HG03521 (cell line): ENCODE data around the gene THRB.
"Not testable (repeated sequence)": the region's sequence is repeated elsewhere in the genome, so short reads cannot be mapped to it uniquely, and the experiment has no call there.

ENCODE experiments used
- ATAC-seq: cut with Tn5 transposase; IDR thresholded peaks from one replicate; pipeline ENCODE4 v1.9.1; 2021; ENCODE audit warnings: mild to moderate bottlenecking, moderate library complexity; ENCODE audit not compliant: unreplicated experiment

Gene THRB

DNA sequence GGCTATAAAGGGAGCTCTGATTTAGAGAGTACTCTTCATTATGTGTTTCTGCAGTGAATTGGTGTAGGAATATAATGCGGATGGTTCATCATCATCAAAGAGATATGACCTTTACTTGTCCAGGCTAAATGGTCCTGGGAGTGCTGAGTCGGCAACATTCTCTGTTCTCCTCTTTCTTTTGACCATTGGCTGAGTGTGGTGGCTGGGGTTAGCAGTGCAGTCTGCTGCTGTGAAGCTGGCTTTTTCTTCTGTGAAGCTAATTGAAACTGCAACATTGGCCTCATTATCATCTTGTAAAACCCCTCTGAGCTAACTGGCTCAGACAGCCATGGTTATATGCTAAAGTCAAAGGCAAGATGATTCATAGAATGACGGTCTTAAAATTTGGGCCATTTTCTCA lies 83.8 kb downstream of the THRB start:
- no peak for ATAC-seq

DNA sequence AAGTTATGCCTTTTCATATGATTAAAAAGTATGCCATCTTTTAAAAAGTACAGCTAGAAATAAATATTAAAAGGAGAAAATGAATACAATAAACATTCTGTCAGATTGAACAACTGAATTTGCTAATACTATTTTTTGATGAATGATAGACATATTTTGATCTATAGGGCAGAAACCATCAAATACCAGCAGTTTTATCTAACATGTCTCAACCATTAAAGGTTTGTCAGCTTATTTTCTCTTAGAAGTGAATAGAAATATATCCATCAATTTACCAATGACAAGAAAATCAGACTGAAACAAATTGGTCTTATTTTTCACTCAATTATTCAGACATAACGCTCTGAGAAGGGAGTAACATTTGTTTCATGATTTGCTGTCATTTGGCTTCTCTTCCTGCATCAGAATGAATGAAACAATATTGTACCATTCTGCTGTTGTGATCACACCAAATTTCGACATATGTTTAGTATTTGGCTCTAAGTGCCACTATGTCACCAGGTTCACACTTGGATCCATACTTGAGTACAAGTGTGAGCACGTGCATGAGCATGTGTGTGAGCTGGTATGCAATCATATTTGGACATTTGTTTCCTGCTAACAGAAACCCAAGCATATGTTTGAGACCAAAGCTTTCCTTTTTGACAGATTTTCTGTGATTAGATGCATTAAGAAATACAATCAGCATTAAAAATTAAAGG lies 86.5 kb downstream of the THRB start:
- ATAC-seq, result no peak

DNA sequence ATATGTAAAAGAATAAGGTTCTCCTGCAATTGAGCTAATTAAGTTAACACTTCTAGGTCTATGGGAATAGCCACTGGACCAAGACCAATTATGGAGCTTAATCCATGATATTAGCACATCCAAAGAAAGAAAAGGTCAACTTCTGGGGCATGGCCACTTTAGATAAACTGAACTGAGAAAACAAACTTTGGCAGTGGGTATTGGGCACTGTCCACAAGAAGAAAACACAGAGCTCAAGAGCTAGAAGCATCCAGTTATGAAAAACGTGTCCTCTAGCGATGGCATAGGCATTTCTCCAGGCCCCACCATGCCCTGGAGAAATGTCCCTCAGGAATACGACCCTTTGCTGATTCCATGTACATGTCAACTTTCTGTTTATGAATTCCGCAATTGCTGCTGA lies 87.8 kb downstream of the THRB start:
- no peak for ATAC-seq

DNA sequence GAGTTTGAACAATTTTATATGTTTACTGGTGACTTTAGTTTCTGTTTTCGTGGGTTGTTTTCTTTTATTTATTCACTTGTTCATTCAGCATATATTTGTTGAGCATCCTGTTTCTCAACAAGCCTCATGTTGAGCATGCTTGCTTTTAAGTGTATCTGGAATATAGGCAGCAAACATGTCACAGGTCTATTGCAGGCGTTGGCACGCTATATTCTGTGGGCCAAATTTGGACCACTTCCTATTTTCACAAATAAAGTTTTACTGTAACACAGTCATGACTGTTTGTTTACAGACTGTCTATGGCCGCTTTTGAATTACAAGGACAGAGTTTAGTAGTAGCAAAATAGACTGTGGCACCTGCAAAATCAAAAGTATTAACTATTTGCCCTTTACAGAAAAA lies 89.6 kb downstream of the THRB start:
- ATAC-seq, result no peak

DNA sequence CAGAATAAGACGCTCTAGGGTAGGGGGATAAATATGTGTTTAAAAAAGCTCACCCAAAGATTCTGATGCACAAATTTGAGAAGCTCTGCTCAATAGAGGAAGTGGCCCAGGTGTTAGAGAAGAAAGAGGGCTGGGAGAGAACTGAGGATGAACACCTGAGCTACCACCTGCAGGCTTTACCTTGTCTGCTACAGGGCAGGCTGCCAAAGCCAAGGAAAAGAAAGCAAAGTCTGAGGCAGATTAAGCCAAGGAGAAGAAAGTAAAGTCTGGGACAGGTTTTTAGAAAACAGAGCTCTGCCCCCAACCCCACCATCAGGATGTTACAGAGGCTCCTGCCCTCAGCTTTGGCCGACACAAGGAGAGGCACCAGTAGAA lies 92.9 kb downstream of the THRB start:
- no peak for ATAC-seq

DNA sequence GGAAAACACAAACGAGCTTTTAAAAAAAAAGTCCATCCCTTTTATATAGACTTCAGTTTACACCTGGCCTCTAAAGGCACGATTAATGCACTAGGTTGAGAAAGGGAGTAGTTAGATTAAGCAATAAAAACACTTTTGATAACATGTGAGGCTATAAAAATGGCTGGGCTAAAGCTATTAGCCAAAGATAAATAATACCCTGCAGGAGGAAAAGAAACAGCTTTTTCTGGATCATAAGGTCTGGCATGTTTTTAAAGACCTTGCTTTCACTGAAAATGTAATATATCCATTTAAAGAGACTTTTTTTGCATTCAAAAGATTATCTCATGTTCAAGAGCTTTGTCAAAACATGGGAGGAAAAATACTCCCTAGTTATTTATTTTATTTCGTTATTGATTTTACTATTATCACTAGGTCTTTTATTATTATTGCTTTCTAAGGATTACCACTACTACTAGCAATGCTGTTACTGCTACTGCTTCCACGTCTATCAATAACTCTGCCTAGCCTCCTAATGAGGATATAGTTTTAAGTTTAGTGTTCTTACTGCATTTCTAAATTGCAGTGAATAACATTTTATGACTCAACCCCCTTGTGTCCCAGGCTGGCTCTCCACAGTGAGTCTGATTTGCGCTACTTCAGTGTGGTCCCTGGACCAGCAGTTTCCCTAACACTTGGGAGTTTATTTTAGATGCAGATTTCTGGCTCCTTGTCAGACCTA lies 93.4 kb downstream of the THRB start:
- no peak for ATAC-seq

DNA sequence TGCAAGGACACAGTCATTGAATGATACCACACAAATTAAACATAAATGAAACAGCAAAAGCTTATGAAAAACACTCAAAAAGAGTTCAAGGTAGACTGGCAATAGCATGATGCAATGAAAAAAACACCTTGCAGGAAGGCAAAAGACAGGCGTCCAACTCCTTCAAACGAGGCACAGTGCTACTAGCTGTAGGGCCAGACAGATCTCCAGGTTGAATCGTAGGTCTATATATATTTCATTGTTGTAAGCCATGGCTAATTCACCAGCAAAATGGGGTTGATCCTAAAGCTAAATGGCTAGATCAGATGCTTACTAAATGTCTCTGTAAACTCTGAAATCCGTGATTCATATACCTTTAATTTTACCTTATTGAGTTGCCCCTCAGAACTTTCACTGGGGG lies 94.2 kb downstream of the THRB start:
- no peak for ATAC-seq

DNA sequence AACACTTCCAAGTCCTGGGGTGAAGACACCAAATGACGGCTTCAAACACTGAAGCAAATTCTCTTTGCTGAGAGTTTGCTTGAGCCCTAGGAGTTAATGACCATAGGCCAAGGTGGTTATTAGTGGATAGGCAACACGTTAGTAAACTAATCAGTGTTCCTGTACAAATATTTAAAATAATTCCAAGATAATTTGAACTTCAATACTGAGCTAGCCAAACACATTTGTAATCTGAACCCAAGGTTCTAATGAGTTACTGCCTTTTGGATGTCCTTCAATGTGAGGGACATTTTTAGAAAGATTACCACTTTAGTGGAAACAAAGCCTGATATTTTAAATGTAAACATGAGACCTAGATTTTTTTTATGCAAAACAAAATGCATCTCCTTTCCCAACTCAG lies 94.6 kb downstream of the THRB start:
- no peak for ATAC-seq

DNA sequence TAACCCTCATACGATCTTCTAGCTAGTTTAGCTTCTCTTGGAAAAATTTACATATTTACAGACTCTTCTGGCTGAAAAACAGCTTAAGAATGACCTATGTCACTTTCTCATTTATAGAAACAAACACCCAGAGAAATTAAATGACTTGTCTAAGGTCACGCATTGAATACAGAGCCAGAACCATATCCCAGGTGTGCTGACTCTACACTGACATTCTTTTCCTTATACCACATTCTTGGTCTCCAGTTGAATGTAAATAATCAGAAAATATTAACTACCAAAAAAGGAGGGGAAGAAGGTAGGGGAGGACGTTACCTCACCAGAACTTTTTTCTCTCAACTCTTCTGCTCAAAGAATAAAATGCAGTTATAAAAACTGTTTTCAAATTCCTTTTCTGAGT lies 95.0 kb downstream of the THRB start:
- ATAC-seq, result no peak

DNA sequence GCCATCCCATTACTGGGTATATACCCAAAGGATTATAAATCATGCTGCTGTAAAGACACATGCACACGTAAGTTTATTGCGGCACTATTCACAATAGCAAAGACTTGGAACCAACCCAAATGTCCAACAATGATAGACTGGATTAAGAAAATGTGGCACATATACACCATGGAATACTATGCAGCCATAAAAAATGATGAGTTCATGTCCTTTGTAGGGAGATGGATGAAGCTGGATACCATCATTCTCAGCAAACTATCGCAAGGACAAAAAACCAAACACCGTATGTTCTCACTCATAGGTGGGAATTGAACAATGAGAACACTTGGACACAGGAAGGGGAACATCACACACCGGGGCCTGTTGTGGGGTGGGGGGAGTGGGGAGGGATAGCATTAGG lies 95.9 kb downstream of the THRB start:
- not testable (repeated sequence) for ATAC-seq

DNA sequence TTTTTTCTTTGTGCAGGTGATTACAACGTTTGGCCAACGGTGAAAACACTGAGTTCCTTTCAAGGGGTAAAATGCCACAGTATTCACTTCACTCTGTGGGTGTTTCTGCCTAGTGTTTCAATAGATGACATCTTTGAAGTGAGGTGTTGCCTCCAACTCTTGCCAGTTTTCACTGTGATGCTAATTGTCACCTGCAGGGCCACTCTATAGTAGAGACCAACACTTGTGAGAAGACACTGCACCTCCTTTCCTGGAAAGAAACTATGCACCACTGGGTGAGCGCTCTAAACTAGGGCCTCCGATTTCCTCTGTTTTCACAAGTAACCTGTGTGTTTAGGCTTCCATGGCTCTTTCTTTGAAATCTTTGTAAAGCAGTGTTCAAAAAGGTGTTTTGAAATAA lies 98.3 kb downstream of the THRB start:
- no peak for ATAC-seq

DNA sequence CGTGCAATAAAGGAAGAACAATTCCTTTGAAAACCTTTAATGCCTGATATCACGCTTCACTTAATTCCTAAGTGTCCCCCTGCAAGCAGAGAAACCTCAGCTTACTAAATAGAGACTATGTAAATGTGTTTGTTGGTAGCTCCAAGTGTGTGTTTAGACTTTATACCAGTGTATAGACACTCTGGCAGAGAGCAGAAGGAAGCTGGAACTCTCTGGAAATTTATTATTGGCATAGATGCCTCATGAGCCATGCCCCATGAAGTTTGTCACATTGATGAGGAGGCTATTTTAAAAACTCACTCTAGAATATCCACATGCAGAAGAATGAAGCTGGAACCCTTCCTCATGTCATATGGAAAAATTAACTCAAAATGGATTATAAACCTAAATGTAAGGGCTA lies 99.9 kb downstream of the THRB start:
- ATAC-seq, result no peak

DNA sequence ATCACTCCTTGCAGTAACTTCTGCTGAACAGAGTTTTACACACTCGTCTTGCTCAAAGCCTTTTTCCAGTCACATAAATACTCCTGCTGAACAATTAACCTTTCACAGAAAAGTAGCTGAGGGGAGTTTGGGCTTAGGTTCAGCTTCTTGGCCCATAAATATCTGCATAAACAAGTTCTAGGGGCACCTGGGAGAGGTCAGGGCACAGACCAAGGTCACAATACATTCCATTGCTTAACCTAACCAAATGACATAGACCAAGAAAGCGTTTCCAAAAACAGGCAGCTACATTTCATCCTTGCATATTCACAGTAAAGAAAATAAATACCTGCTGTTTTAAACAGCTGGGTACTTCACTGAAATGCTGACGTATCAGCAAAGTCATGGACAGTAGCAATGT lies 101.3 kb downstream of the THRB start:
- no peak for ATAC-seq

DNA sequence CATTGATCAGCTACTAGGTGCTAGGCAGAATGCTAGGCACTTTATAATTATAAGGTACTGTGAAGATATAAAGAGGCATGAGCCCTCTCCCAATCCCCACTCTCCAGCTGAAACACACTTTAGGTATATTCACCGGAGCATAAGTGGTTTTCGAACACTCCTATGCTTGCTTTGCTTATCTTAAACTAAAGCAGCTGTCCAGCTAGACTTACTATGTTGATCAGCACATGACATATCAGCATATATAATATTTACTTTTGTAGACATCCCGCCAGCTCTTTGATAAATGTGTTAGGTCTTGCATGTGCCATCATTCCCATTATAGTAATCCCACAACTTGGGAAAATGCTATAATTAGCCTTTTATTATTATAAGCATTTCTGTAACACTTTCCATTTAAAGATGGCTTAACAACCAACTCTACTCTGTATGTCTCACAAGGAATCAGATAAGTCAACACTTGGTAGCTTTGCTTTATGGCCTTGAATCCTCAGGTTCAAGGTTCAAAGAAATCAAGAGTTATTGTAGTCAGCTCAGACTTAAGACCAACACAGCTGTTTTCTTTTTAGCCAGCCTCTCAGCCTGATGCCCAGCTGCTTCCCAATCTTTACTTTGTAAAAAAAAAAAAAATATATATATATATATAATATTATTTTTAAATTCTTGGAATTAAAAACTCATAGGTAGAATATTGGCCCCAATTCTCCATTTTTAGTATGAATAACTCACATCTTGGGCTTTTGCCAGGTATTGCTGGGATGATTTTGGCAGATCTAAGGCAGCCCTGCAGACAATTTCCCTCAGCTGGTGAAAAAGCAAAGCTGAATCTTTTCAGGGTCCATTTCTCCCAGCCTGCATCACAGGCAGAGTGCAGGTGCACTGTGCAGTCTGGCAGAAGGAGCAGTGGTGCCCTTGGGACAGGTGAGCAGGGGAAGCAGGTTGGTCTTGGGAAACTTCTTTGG lies 104.2 kb downstream of the THRB start:
- ATAC-seq, result no peak

DNA sequence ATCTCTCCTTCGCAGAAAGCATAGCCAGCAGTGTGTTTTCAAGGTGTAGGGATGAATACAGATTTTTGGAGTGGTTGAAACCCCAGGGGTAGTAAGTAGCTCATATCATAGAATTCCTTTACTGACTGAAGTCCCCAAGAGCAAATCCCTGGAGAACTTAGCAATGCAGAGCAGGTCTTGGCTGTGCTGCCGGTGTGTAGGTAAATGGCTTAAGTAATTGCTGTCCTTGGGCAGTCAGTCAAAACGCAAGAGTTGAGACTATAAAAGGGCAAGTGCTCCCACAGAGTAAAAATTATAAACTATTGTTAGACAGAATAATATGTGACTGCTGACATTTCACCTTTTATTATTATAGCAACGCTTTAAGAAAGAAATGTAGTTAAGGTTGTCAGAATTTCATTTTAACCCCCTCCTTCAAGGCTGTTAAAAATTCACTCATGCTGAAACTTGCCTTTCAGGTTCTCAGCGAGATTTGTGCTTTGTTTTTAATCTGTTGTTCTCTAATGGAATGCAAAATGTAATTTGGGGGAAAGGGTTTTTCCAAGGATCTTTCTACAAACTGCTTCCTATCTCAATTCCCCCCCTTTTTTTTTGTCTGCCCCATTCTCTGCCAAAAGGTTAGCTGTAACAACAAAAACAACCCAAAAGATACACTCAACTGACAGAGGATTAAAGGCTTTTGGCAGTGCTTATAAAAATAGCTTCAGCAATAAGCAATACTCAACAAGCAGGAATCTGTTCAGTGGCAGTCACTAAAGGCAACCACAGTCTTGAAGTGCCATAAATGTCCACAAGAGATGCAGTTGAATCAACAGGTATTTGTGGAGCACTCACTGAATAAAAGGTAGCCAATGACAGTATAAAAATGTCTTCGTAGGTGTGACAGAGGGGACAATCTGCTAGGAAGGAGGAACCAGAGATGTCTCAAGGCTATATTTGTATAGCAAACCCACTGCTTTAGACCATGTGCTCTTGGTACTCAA lies 105.3 kb downstream of the THRB start:
- no peak for ATAC-seq

DNA sequence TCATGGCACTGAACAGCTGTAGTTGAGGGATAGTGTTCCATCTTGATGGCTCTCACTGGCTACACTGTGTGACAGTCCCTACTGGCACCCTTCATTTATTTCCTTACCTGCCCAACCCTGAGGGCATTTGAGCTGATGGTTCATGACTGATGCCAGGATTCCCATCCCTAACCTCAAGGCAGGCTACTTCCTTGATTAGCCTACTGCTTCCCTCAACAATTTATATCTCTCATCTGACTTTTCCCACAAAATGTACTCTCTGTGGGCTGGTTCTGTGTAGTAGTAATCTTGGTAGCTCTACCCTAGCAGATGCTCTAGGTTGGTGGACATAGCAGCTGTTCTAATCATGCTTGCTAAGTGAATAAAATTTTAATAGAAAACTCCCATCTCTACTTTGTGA lies 106.0 kb downstream of the THRB start:
- ATAC-seq, result no peak

DNA sequence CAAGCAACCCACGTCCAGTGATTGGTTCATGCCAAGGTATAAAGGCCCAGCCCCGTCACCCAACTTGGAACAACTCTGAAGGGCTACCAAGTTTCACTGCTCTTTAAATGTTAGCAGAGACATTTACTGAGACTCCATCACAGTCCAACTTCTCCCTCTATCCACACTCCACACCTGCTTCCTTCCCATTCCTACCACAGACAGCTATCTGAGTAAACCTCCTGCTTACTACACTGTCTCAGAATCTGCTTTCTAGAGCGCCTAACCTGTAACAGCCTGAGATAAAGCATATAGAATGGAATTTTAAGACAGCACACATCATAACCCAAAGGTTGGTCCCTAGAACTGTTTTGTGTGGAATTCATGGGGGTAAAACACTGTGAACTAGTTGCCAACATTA lies 106.5 kb downstream of the THRB start:
- no peak for ATAC-seq

DNA sequence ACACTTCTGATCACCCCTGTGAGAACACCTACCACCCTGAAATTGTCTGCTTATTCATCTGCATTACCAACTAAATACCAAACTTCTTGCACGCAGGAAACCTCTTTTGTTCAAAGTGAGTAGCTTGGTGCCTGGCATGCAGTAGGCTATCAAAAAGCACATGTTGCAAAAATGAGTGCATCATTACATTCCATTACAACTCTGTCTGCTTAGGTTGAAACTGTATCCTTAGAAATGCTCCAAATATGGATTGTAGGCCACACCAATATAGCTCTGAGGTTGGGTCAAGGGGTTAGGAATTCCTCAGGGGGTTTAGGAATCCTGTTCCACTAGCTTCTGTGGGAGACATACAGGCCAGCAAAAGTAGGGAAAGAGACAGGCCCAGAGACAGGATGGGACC lies 107.2 kb downstream of the THRB start:
- no peak for ATAC-seq

DNA sequence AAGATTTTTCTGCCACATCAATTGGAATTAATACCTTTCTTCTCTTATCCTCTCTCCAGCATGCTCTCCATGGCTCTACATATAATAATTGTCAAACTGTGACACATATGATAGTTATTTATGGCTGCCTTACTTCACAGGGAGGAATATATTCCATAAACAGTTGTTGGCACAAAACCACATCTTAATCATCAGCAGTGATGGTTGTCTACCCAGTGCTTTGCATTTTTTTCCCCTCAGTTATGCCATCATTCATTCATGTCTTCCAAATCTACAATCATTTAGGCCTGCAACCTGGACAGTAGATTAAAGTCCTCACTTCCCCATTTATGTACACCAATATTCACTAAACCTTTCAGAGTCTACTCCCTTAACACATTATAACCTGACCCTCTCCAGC lies 107.7 kb downstream of the THRB start:
- ATAC-seq, result no peak

DNA sequence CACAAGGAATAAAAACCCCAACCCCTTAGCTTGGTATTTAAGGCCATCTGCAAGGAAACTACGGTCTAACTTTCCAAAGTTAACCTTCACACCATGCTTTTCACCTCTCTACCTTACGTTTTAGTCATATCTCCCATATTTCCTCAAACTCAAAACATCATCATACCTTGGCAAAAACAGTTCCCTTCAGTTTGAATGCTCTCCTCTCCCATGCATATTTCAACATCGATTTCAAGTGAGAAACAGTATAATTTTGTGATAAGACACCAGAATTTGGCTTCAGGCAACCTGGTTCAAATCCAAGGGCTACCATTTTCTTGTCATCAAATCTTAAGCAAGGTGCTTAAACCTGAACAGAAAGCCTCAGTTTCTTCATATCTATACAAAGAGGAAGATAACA lies 108.2 kb downstream of the THRB start:
- no peak for ATAC-seq
